Measurements from ENCODE around the gene TTBK1.

TTBK1 gene

GRCh38 chr6:43278524-43279078, 35.3 kb downstream of the TTBK1 start:
- Histone ChIP-seq H3K9ac (no peak overlapping the region), H3K36me3 (ENCODE audit: insufficient read depth) (no peaks in the 10 kb centered on the region), H3K4me3 (IDR thresholded peaks at IDR 0.05; ENCODE audit: insufficient read depth, low read depth, low read length) (no peak overlapping the region), H3K27me3 (ENCODE audit: insufficient read depth, low read depth) (peaks cover 4% of the 10 kb centered on the region; the same call in 1 of the 2 replicates), H2AFZ (ENCODE audit: low read depth) (no peak overlapping the region), H3K79me2 (ENCODE audit: insufficient read depth, low read depth) (no peaks in the 10 kb centered on the region), H3K4me2 (no peak overlapping the region), H4K20me1 (ENCODE audit: insufficient read depth) (no peaks in the 10 kb centered on the region), H3K27ac (no peak overlapping the region), H3K4me1 (ENCODE audit: low read depth, poor library complexity, severe bottlenecking) (no peaks in the 10 kb centered on the region)
- no peak for TF ChIP-seq CTCF (conservative IDR thresholded peaks at IDR 0.05; ENCODE audit: low read depth, low read length)

GRCh38 chr6:43280234-43280633, 37.0 kb downstream of the TTBK1 start:
- H3K9ac ChIP-seq = no peak overlapping the region
- no peak overlapping the region for H3K4me2 ChIP-seq
- no peak overlapping the region for H3K27ac ChIP-seq
- no peak for TF ChIP-seq CTCF (conservative IDR thresholded peaks at IDR 0.05; ENCODE audit: low read depth, low read length)
- no peak overlapping the region for H2AFZ ChIP-seq (ENCODE audit: low read depth)
- H3K36me3 ChIP-seq (ENCODE audit: insufficient read depth) = no peaks in the 10 kb centered on the region
- no peaks in the 10 kb centered on the region for H4K20me1 ChIP-seq (ENCODE audit: insufficient read depth)
- peaks cover 16% of the 10 kb centered on the region for H3K27me3 ChIP-seq (ENCODE audit: insufficient read depth, low read depth)
- no peaks in the 10 kb centered on the region for H3K79me2 ChIP-seq (ENCODE audit: insufficient read depth, low read depth)
- no peak overlapping the region for H3K4me3 ChIP-seq (IDR thresholded peaks at IDR 0.05; ENCODE audit: insufficient read depth, low read depth, low read length)
- H3K4me1 ChIP-seq (ENCODE audit: low read depth, poor library complexity, severe bottlenecking) = no peaks in the 10 kb centered on the region

GRCh38 chr6:43282060-43282459, 38.8 kb downstream of the TTBK1 start:
- Histone ChIP-seq H3K4me1 (ENCODE audit: low read depth, poor library complexity, severe bottlenecking) (no peaks in the 10 kb centered on the region), H3K36me3 (ENCODE audit: insufficient read depth) (no peaks in the 10 kb centered on the region), H4K20me1 (ENCODE audit: insufficient read depth) (no peaks in the 10 kb centered on the region), H2AFZ (ENCODE audit: low read depth) (no peak overlapping the region), H3K79me2 (ENCODE audit: insufficient read depth, low read depth) (no peaks in the 10 kb centered on the region), H3K27ac (no peak overlapping the region), H3K4me3 (IDR thresholded peaks at IDR 0.05; ENCODE audit: insufficient read depth, low read depth, low read length) (no peak overlapping the region), H3K27me3 (ENCODE audit: insufficient read depth, low read depth) (peaks cover 21% of the 10 kb centered on the region), H3K9ac (no peak overlapping the region), H3K4me2 (no peak overlapping the region)
- TF ChIP-seq CTCF (conservative IDR thresholded peaks at IDR 0.05; ENCODE audit: low read depth, low read length) = no peak

DNA sequence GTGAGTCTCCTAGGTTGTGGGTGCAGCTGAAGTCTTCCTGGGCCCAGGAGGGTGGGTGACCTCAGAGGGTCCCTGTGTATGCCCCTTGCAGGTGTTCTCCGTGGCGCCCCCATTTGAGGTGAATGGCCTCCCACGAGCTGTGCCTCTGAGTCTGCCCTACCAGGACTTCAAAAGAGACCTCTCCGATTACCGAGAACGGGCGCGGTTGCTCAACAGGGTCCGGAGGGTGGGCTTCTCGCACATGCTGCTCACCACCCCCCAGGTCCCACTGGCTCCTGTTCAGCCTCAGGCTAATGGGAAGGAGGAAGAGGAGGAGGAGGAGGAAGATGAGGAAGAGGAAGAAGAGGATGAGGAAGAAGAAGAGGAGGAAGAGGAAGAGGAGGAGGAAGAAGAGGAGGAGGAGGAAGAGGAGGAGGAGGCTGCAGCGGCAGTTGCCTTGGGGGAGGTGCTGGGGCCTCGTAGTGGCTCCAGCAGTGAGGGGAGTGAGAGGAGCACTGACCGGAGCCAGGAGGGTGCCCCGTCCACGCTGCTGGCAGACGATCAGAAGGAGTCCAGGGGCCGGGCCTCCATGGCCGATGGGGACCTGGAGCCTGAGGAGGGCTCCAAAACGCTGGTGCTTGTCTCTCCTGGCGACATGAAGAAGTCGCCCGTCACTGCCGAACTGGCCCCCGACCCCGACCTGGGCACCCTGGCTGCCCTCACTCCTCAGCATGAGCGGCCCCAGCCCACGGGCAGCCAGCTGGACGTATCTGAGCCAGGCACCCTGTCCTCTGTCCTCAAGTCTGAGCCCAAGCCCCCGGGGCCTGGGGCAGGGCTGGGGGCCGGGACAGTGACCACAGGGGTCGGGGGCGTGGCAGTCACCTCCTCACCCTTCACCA, 39.6 kb downstream of the TTBK1 start:
- Histone ChIP-seq H3K36me3 (ENCODE audit: insufficient read depth) (no peaks in the 10 kb centered on the region), H3K9ac (no peak overlapping the region), H4K20me1 (ENCODE audit: insufficient read depth) (no peaks in the 10 kb centered on the region), H2AFZ (ENCODE audit: low read depth) (no peak overlapping the region), H3K79me2 (ENCODE audit: insufficient read depth, low read depth) (no peaks in the 10 kb centered on the region), H3K27me3 (ENCODE audit: insufficient read depth, low read depth) (peaks cover 21% of the 10 kb centered on the region), H3K4me3 (IDR thresholded peaks at IDR 0.05; ENCODE audit: insufficient read depth, low read depth, low read length) (no peak overlapping the region), H3K4me1 (ENCODE audit: low read depth, poor library complexity, severe bottlenecking) (no peaks in the 10 kb centered on the region), H3K4me2 (no peak overlapping the region), H3K27ac (no peak overlapping the region)
- TF ChIP-seq CTCF (conservative IDR thresholded peaks at IDR 0.05; ENCODE audit: low read depth, low read length) = no peak
